ENCODE data around the gene PDRG1.
A peak's percentile ranks its signal among the peaks of the same experiment; 100 is the strongest.
"Not testable (repeated sequence)": the region's sequence is repeated elsewhere in the genome, so short reads cannot be mapped to it uniquely, and the experiment has no call there.

The PDRG1 gene

GRCh38 chr20:31966991-31967655, 15.3 kb upstream of the PDRG1 start:
- DNase-seq, result no peak

GRCh38 chr20:31963889-31964288, 12.0 kb upstream of the PDRG1 start:
- no peak for DNase-seq

- no peak for DNase-seq
Measured at GRCh38 chr20:31962761-31963160, 10.9 kb upstream of the PDRG1 start.

- no peak for DNase-seq
Measured at GRCh38 chr20:31956556-31957526, 5.0 kb upstream of the PDRG1 start.

GRCh38 chr20:31954500-31954899, 2.7 kb upstream of the PDRG1 start:
- DNase-seq, result no peak

- DNase-seq, result no peak
Measured at GRCh38 chr20:31953556-31954148, 1.8 kb upstream of the PDRG1 start.

- DNase-seq, result no peak
Measured at GRCh38 chr20:31951203-31951529, 680 bp downstream of the PDRG1 start.

GRCh38 chr20:31949877-31950646, 1.8 kb downstream of the PDRG1 start:
- no peak for DNase-seq

- no peak for DNase-seq
Measured at GRCh38 chr20:31948008-31948407, 3.8 kb downstream of the PDRG1 start.

GRCh38 chr20:31945785-31946184, 6.1 kb downstream of the PDRG1 start:
- no peak for DNase-seq

GRCh38 chr20:31945319-31945718, 6.5 kb downstream of the PDRG1 start:
- no peak for DNase-seq

GRCh38 chr20:31943052-31943471, 8.8 kb downstream of the PDRG1 start:
- no peak for DNase-seq

GRCh38 chr20:31939661-31940060, 12.2 kb downstream of the PDRG1 start:
- no peak for DNase-seq

GRCh38 chr20:31937820-31938219, 14.0 kb downstream of the PDRG1 start:
- no peak for DNase-seq

GRCh38 chr20:31936420-31936819, 15.4 kb downstream of the PDRG1 start:
- DNase-seq, result no peak

GRCh38 chr20:31934968-31935764, 16.7 kb downstream of the PDRG1 start:
- DNase-seq, result no peak

- DNase-seq, result no peak
Measured at GRCh38 chr20:31934491-31934890, 17.4 kb downstream of the PDRG1 start.

- DNase-seq, result no peak
Measured at GRCh38 chr20:31933698-31934097, 18.1 kb downstream of the PDRG1 start.

- DNase-seq, result peak; percentile 13 to 64 (median 48)
Measured at GRCh38 chr20:31930779-31931178, 21.1 kb downstream of the PDRG1 start.

- not testable (repeated sequence) for DNase-seq
Measured at GRCh38 chr20:31929631-31930030, 22.2 kb downstream of the PDRG1 start.

GRCh38 chr20:31927627-31928159, 24.2 kb downstream of the PDRG1 start:
- DNase-seq, result no peak

GRCh38 chr20:31926493-31926892, 25.4 kb downstream of the PDRG1 start:
- DNase-seq, result no peak
